NK-92 (cell line): ENCODE data around the gene KRTAP8-1.

Source experiments
- DNase-seq: peaks from one replicate; lab custom pipeline; 2025; ENCODE audit not compliant: unreplicated experiment; lab: John Stamatoyannopoulos, UW

The KRTAP8-1 gene, protein sequence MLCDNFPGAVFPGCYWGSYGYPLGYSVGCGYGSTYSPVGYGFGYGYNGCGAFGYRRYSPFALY

DNA sequence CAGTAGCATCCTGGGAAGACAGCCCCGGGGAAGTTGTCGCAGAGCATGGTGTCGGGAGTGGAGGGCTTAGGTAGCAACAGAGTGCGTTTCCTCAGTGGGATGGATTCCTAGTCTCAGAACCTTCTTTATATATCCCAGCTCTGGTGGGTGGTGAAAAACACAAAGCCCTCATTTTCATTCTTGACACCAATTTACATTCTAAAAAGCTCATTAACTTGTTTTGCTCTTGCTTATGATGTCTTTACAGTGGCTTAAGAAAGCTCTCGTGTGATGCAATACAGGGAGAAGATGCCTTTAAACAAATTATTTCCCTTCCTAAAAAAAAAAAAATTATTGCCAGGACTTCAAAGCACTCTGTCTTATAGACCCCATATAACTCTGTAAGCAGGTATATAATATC lies at the start of gene KRTAP8-1:
Gene KRTAP8-1 (minus strand): TSS at position 101 of the 400 bp plus-strand sequence. CDS start 54 bp downstream, at position 47.
- DNase-seq, result no peak

DNA sequence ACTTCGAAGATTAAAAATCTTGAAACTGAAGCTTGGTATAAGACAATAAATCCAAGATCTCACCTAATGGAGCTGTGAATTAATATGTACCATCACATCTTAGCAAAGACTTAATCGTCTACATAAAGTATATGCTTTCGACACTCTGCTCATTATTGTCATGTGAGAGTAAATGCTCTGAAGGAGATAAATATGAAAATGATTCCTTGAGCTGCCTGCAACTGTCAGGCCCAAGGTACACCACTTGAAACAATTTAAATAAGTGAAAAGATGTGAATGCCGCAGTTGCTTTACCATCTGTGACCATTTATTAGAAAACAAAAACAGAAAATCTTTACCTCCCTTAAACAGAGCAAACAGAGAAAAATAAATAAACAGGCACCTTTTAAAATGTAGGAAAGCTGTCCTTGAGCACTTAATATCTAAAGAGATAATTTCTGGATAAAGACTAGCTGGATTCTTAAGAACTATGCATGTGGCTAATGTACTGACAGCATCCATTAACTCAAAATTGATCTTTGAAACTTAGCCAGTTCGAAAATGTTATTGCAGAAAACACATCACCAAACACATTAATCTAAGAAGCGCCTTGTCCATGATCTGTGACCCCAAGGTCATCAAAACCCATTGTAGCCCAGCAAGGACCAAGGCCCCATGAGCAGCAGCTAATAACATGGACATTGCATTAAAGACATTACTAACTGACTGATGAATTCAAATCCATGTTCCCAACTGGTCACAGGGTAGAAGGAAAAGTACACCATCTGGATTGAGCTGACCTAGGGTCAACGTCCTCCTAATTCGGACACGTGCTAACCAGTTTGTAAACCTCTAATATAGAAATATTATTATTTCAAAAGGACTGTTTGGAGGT lies 34.8 kb upstream of the KRTAP8-1 start:
- no peak for DNase-seq

DNA sequence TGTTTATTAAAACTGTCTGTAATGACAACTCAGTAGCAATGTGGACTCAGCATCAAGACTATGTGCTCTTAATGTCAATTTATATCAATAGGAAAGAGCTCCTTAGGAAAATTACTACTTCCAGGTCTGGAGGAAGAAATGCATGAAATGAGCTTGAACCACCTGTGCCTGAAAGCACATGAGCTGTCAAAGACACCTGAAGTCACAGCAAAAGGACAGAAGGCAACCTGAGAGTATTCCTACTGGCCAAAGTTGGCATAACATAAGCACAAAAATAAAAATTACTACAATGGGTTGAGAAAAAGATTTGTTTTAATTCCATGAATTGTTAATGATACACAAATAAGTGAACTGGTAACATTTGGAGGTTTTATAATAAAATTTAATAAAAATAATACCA lies 29.9 kb upstream of the KRTAP8-1 start:
- no peak for DNase-seq

DNA sequence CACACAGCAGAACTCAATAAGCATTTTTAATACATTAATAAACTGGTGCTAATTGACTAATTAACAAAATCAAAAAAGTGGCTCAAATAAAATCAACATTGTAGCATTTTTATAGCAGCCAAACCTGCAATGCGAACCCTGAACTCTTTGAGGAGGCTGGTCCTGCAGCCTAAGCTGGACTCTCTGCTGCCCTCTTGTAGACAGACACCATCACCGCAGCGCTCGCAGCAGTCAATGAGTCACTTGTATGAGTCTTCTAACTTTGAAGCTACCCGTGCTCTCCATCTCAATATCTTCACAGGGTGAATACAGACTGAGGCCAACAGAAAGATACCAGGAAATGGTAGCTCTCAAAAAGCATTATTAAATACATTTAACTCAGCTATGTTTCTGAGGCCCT lies 26.2 kb upstream of the KRTAP8-1 start:
- no peak for DNase-seq

DNA sequence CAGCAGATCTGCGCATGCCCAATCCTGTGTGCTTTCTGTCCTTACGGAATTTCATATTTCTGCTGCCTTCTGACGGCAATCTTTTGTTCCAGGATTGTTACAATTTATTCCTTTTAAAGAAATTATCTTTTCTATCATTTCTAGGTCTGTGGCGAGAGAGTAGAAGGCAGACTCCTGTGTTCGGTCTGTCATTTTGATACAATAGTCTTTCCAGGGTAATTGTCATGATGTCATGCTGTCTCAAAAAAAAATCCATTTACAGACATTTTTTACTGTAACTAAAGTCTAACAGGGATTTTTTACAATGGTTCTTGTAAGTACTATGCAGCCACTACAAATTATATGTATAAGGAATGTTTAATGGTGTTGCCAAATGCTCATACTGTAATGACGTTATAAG lies 25.5 kb upstream of the KRTAP8-1 start:
- no peak for DNase-seq

DNA sequence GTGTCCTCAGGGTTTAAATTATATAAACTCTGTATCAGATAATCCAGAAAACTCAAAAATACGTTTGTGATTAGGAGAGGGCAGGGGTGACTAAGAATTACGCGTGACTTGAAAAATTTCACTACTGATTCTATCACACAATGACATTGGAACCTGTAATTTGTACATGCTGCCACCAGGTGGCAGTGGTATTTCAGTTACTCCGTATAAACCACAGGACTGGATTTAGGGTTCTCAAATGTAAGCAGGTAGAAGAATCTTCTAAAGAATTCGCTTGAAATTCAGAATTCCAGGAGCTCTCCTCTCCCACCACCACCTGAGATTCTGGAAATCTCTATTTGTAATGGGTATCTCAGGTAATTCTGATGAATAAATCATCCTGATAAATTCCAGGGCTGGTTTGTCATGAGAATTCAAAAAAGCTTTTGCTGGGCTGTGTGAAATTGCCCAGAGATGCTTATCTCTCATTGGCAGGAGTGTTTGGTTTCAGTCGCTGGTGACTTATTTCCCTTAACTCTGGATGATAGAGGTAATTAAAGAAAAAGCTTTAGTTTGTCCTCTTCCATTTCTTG lies 18.2 kb upstream of the KRTAP8-1 start:
- DNase-seq, result no peak

DNA sequence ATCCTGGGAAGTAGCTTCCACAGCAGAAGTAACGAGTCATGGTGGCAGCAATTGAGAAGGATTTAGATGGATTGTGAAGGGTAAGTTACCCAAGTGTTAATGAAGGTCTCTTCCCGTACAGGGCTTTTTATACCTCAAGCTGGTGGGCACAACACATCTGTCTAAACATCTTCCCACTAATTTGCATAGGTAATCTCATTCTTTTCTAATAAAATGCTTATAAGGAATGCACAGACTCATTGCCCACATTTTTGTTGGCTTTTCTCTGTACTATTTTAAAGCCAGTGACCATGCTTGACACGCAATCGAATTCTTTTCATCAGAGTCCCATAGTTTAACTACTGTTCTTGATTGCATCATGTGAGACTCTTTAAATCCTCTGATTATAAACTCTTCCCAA lies 16.6 kb upstream of the KRTAP8-1 start, which contains the start of gene KRTAP7-1:
Gene KRTAP7-1 (minus strand): TSS at position 101 of the 400 bp plus-strand sequence. CDS start 61 bp downstream, at position 40.
- DNase-seq, result no peak

DNA sequence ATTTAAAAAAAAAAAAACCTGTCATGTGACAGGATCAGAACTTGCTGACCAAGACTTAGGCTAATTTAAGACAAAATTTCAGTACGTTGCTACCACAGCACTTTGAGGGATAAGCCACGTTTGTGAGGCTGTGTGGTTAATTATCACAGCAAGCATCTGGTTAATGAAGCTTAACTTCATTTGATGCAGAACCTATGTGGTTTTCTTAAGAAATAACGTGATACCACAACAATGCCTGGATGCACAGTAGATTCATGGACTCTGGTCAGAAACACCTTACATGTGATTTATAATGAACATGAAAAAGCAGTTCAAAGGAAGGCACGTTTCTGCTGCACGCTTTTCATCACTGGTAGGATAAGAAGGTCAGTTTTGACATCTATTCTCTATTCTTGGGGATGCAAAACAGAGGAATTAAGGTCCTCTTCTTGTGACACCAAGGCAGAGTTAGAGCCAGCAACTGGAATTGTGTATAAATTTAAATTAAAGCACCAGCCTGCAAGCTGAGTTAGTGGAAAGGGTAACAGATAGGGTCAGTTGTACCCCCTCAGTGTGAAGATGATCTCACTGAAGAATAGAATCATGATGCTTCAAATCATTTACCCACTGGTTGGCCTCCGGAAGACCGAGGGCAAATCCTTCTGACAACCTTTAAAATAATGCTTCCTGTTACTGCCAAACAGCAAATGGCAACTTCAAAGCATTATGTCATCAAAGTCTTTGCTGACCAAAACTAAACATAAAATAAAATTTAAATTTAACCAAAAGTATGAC lies 6.0 kb upstream of the KRTAP8-1 start:
- no peak for DNase-seq

DNA sequence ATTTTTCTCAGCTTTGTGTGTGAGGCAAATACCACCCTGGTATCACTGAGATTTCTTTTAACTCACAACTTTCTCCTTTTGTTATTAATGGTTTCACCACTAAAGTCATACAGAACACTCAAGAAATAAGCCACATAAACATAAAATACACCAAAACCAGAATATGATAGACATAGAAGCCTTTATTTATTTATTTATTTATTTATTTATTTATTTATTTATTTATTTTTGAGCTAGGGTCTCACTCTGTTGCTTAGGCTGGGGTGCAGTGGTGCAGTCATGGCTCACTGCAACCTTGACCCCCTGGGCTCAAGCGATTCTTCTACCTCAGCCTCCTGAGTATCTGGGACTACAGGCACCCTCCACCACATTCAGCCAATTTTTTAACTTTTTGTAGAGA lies 12.5 kb downstream of the KRTAP8-1 start:
- no peak for DNase-seq

DNA sequence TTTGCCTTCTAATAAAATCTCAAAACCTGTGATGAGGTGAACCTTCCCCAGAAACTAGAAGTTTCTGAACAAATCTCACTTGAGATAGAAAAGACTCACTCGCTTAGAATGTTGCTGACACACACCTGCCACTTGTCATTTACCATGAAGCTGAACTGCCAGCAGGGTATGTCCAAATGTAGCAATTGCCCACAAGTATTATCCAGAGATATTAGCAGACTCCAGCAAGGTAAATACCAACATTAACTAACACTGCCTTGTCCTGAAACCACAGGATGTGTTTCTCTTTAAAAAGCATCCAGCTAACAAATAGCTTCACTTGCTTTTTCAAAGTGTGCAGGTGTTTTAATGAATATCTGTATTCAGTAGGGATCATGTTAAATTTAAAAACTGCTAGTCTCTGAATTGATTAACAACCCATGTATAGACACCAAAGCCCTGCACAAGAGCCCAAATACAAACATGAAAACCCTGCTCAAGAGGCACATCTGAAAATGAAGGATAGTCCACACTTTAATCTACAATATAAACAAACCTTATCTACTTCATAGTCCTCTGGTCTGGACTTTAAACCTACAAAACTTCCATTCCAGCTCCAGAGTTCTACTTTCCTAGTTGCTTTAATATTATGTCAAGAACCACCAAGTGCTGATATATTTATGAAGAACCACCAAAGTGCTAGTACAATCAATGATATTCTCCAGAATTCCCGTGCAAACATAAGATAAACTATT lies 19.3 kb downstream of the KRTAP8-1 start:
- DNase-seq, result no peak

DNA sequence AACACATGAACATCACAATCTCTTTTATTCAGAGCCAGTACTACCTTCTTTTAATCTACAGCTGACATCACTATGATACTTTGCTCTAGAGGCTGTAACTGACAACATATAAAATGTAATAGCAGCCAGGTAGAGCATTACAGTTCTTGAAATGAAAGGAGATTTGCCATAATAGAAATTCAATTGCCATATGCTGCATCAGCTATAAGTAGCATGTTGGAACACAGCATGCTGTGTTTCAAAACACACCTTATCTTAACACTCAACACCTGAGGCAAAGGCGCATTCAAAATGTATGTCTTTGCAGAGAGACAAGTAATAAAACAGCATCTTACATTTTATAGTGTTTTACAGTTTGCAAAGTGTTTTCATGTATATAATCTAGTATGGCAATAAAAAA lies 33.8 kb downstream of the KRTAP8-1 start:
- DNase-seq, result no peak

DNA sequence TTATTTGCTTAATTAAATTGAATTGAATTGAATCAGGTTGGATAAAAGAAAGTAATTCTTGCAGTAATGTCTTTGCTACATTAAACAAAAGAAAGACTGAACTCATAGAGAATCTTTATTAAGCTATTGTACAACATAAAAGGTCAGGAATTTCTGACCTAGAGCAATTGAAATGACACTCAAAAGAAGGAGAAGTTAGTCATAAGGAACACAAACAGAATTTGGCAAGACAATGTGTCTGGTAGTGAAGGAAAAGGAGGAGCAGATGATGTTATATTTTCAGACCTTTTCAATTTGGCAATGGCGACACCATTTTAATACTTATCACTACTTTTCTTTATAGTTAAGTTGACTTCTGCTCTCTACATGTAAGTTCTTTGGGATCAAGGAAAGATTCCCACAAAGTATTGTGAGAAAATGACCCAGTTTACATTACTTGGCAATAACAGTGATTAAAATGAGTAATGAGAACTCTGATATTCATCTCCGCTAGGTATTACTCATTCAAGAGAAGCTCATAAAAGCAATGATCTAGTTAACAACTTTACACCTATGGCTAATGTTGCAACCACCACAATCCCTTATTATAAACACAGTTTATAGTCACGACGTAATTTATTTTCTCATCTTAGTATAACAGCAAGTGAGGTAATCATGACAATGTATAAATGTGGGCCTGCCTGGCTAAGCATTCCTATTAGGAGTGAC lies 43.2 kb downstream of the KRTAP8-1 start:
- DNase-seq, result no peak
